Measurements from ENCODE around the gene MATN4. TPM values are rescaled to one million over a fixed set of nuclear protein-coding genes. Genes with fewer than 3 reads are reported as not detected.

The MATN4 gene
- polyA plus RNA-seq, 1 donor from 2014 or later, result not detected

GRCh38 chr20:45247865-45248264, 60.2 kb downstream of the MATN4 start:
- TF ChIP-seq MXI1 (conservative IDR thresholded peaks at IDR 0.05; ENCODE audit: poor library complexity, severe bottlenecking), result no peak
- no peak for TF ChIP-seq RAD21 (conservative IDR thresholded peaks at IDR 0.05)
- no peak for TF ChIP-seq POLR2AphosphoS5 (IDR thresholded peaks at IDR 0.05)
- TF ChIP-seq SMC3 (conservative IDR thresholded peaks at IDR 0.05; ENCODE audit: poor library complexity), result no peak
- TF ChIP-seq, protein P1, sequence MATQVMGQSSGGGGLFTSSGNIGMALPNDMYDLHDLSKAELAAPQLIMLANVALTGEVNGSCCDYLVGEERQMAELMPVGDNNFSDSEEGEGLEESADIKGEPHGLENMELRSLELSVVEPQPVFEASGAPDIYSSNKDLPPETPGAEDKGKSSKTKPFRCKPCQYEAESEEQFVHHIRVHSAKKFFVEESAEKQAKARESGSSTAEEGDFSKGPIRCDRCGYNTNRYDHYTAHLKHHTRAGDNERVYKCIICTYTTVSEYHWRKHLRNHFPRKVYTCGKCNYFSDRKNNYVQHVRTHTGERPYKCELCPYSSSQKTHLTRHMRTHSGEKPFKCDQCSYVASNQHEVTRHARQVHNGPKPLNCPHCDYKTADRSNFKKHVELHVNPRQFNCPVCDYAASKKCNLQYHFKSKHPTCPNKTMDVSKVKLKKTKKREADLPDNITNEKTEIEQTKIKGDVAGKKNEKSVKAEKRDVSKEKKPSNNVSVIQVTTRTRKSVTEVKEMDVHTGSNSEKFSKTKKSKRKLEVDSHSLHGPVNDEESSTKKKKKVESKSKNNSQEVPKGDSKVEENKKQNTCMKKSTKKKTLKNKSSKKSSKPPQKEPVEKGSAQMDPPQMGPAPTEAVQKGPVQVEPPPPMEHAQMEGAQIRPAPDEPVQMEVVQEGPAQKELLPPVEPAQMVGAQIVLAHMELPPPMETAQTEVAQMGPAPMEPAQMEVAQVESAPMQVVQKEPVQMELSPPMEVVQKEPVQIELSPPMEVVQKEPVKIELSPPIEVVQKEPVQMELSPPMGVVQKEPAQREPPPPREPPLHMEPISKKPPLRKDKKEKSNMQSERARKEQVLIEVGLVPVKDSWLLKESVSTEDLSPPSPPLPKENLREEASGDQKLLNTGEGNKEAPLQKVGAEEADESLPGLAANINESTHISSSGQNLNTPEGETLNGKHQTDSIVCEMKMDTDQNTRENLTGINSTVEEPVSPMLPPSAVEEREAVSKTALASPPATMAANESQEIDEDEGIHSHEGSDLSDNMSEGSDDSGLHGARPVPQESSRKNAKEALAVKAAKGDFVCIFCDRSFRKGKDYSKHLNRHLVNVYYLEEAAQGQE (IDR thresholded peaks at IDR 0.05; ENCODE audit: borderline replicate concordance), result no peak
- no peak overlapping the region for H3K27ac ChIP-seq (ENCODE audit: low read length)
- no peak overlapping the region for H3K4me2 ChIP-seq (ENCODE audit: low read length)
- no peaks in the 10 kb centered on the region for H3K36me3 ChIP-seq (ENCODE audit: insufficient read depth, low read length)
- H3K9me3 ChIP-seq (ENCODE audit: low read length), result no peaks in the 10 kb centered on the region
- H3K79me2 ChIP-seq (replicated peaks; ENCODE audit: insufficient read depth, low read length), result no peaks in the 10 kb centered on the region
- H3K4me3 ChIP-seq (ENCODE audit: low read length), result no peak overlapping the region
- no peaks in the 10 kb centered on the region for H3F3A ChIP-seq (ENCODE audit: insufficient read depth, low read length, poor library complexity, severe bottlenecking)
- no peaks in the 10 kb centered on the region for H4K20me1 ChIP-seq (ENCODE audit: insufficient read depth)
- H2AFZ ChIP-seq (ENCODE audit: low read depth, low read length), result no peak overlapping the region
- no peaks in the 10 kb centered on the region for H3K27me3 ChIP-seq (ENCODE audit: insufficient read depth, low read depth, low read length)
- H3K9ac ChIP-seq (ENCODE audit: low read length), result no peak overlapping the region
- H3K9me2 ChIP-seq (ENCODE audit: insufficient read depth, low read length), result no peaks in the 10 kb centered on the region

GRCh38 chr20:45246109-45246508, 62.0 kb downstream of the MATN4 start:
- Histone ChIP-seq H3K9me3 (ENCODE audit: low read length) (no peaks in the 10 kb centered on the region), H3K36me3 (ENCODE audit: insufficient read depth, low read length) (no peaks in the 10 kb centered on the region), H3K4me3 (ENCODE audit: low read length) (no peak overlapping the region), H3K27ac (ENCODE audit: low read length) (no peak overlapping the region), H3F3A (ENCODE audit: insufficient read depth, low read length, poor library complexity, severe bottlenecking) (no peaks in the 10 kb centered on the region), H4K20me1 (ENCODE audit: insufficient read depth) (no peaks in the 10 kb centered on the region), H3K4me2 (ENCODE audit: low read length) (no peak overlapping the region), H3K9me2 (ENCODE audit: insufficient read depth, low read length) (no peaks in the 10 kb centered on the region), H3K9ac (ENCODE audit: low read length) (no peak overlapping the region), H2AFZ (ENCODE audit: low read depth, low read length) (no peak overlapping the region), H3K27me3 (ENCODE audit: insufficient read depth, low read depth, low read length) (no peaks in the 10 kb centered on the region), H3K79me2 (replicated peaks; ENCODE audit: insufficient read depth, low read length) (no peaks in the 10 kb centered on the region)
- no peak for TF ChIP-seq EZH2 (IDR thresholded peaks at IDR 0.05; ENCODE audit: borderline replicate concordance, insufficient read depth, low read length, poor library complexity, severe bottlenecking)
- no peak for TF ChIP-seq EP300 (conservative IDR thresholded peaks at IDR 0.05; ENCODE audit: poor library complexity, severe bottlenecking)
- no peak for TF ChIP-seq TAF1 (IDR thresholded peaks at IDR 0.05; ENCODE audit: low read depth)
- no peak for TF ChIP-seq SMC3 (conservative IDR thresholded peaks at IDR 0.05; ENCODE audit: poor library complexity)
- TF ChIP-seq MXI1 (conservative IDR thresholded peaks at IDR 0.05; ENCODE audit: poor library complexity, severe bottlenecking), result no peak
- no peak for TF ChIP-seq RAD21 (conservative IDR thresholded peaks at IDR 0.05)
- TF ChIP-seq, protein P2, sequence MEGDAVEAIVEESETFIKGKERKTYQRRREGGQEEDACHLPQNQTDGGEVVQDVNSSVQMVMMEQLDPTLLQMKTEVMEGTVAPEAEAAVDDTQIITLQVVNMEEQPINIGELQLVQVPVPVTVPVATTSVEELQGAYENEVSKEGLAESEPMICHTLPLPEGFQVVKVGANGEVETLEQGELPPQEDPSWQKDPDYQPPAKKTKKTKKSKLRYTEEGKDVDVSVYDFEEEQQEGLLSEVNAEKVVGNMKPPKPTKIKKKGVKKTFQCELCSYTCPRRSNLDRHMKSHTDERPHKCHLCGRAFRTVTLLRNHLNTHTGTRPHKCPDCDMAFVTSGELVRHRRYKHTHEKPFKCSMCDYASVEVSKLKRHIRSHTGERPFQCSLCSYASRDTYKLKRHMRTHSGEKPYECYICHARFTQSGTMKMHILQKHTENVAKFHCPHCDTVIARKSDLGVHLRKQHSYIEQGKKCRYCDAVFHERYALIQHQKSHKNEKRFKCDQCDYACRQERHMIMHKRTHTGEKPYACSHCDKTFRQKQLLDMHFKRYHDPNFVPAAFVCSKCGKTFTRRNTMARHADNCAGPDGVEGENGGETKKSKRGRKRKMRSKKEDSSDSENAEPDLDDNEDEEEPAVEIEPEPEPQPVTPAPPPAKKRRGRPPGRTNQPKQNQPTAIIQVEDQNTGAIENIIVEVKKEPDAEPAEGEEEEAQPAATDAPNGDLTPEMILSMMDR (IDR thresholded peaks at IDR 0.05; ENCODE audit: poor library complexity, severe bottlenecking), result no peak
- TF ChIP-seq, protein P1 (IDR thresholded peaks at IDR 0.05; ENCODE audit: borderline replicate concordance), result no peak
- TF ChIP-seq POLR2AphosphoS5 (IDR thresholded peaks at IDR 0.05), result no peak

Other genes starting within 250 kb of the MATN4 start
- gene KCNS1, start 207.2 kb downstream of the MATN4 start, polyA plus RNA-seq, result not detected in 2 replicates
- not detected in 2 replicates for gene WFDC5, start 193.1 kb downstream of the MATN4 start, polyA plus RNA-seq
- not detected in 2 replicates for gene WFDC12, start 183.8 kb downstream of the MATN4 start, polyA plus RNA-seq
- 1.4 TPM in 1 of 2 replicates, not detected in the other for gene PI3, start 133.4 kb downstream of the MATN4 start, polyA plus RNA-seq
- gene SEMG1, start 101.3 kb downstream of the MATN4 start, polyA plus RNA-seq, result not detected in 2 replicates
- gene SEMG2, start 86.9 kb downstream of the MATN4 start, polyA plus RNA-seq, result not detected in 2 replicates
- not detected in 2 replicates for gene SLPI, start 53.7 kb downstream of the MATN4 start, polyA plus RNA-seq
- gene RBPJL, start 1.5 kb downstream of the MATN4 start, polyA plus RNA-seq, result not detected in 2 replicates
- 0.24 TPM in 1 of 2 replicates, not detected in the other for gene SDC4, start 40.1 kb upstream of the MATN4 start, polyA plus RNA-seq
- 15.8 and 16.1 TPM in 2 replicates for gene SYS1, start 54.9 kb upstream of the MATN4 start, polyA plus RNA-seq
- not detected in 2 replicates for gene TP53TG5, start 70.0 kb upstream of the MATN4 start, polyA plus RNA-seq
- gene DBNDD2, start 100.0 kb upstream of the MATN4 start, polyA plus RNA-seq, result 9.1 and 18.4 TPM in 2 replicates
- 24.3 and 29.1 TPM in 2 replicates for gene PIGT, start 107.8 kb upstream of the MATN4 start, polyA plus RNA-seq
- gene WFDC2, start 161.5 kb upstream of the MATN4 start, polyA plus RNA-seq, result not detected in 2 replicates
- gene SPINT3, start 207.3 kb upstream of the MATN4 start, polyA plus RNA-seq, result not detected in 2 replicates
- gene WFDC6, start 231.2 kb upstream of the MATN4 start, polyA plus RNA-seq, result not detected in 2 replicates
- gene EPPIN, start 239.1 kb upstream of the MATN4 start, polyA plus RNA-seq, result not detected in 2 replicates